ENCODE data around the gene SLC4A4. TPM values are rescaled to one million over a fixed set of nuclear protein-coding genes. Genes with fewer than 3 reads are reported as not detected.

SLC4A4 gene
- total RNA-seq, 1 donor from 2014 or later = 0.20 TPM

DNA sequence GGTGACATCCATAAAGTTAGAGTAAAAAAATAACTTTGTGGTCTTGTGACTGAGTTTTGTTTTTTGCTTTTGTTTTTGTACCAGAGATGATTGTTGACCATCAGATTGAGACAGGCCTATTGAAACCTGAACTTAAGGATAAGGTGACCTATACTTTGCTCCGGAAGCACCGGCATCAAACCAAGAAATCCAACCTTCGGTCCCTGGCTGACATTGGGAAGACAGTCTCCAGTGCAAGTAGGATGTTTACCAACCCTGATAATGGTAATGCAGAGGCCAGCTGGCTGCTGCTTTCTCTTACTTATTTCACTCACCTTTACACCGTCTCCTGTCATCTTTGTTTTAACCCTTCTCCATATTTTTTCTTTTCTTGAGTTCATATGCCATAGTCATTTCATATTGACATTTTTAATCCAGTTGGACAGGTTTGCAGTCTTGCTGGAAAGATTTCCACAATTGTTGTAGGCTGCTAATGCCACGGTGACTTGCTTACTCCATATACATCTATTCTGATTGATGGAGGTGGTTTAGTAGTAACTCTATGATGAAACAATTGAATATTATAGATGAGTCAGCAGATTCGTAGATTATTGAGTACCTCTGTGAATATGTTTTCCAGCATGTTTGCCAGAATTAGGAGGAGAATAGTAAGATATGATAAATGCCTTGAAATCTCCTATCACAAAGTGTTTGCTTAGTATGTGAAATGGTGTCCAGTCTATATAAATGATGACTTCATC, 18.3 kb downstream of the SLC4A4 start:
- no peak for DNase-seq (ENCODE audit: low read depth, low spot score)

DNA sequence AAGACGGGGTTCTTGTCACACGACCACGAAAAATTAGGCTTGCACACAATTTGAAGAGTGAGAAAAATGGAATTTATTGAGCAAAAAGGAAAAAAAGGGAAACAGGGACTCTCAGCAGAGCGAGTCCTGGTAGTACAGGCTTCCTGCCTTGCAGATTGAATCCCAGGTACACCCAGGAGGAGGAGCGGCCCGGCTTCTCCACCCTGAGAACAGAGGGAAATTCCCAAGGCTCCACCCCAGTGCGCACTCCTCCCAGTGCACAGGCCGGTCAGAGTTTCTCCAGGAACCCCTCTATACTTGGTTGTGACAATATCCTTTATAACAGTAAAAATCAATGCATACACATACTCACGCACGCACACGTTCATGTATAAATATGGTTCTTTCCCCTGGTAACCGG, 22.0 kb downstream of the SLC4A4 start:
- no peak for DNase-seq (ENCODE audit: low read depth, low spot score)

DNA sequence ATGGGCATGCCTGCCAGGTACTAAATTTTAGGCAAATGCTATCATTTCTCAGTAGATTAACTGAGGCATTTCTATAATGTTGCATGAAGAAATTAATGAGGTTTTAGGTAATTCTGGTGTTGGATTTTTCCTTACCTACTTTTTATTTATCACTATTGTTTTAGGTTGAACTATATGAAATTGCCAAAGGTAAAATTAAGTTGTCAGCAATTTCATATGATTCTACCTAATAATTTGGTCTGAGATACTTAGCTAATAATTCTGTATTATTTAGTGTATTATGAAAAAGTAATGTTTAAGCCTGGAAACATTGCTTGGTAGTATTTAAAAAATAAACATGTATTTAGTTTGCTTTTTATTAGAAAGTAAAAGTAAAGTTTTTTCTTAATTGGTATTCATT, 22.7 kb downstream of the SLC4A4 start:
- no peak for DNase-seq (ENCODE audit: low read depth, low spot score)

DNA sequence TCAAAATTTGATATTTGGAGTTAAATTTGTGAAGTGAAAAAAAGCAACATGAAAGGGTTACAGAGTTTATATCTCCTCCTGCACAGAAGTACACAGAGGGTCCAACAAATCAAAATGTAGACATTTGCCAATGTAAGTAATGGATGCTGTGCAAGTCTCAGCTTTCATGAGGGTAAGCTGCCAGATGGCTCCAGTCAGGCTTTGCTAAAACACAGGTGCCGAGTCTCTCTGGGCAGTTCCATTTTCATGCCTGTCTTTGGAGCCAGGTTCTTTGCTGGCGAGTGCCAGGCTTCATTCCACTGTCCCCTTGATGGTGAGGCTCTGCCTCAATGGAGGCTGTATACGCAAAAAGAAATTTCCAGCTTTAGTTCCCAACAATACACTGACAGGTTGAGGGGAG, 27.9 kb downstream of the SLC4A4 start:
- DNase-seq (ENCODE audit: low read depth, low spot score) = no peak

DNA sequence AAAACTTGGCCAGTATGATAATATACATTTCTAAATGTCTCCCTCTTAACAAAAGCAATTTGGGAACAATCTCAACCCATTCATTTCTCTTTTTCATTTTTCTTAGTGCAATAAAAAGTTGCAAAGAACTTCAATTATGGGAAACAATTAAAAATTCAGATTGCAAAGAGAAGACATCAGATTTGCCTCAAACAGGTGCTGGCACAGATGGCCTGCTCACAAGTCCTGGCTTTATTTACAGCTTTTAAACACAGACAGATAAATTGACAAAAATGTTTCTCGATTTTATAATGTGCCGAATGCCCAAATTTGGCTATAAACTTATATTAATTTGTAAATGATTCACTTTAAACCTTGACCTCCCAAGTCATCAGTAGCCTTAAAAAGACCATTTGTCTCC, 28.7 kb downstream of the SLC4A4 start:
- DNase-seq (ENCODE audit: low read depth, low spot score) = no peak

DNA sequence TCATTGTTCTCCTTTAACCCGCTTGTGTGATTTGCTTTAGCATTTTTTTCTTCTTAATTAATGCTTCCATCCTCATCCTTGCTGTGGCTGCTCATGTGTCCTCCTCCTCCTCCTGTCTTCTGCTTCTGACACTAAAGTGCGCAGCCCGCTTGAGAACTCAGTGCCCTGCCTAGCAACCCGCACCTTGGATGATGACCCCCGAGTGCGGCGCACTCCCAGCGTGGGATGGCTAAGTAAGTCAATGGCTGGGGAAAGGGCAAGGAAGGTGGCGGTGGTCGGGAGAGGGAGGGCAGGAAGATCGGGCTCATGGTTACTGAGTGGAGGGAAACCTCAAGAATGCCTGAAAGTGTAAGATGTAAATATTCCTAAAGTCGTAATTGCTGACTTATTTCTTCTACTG, 30.1 kb downstream of the SLC4A4 start:
- DNase-seq (ENCODE audit: low read depth, low spot score) = no peak

DNA sequence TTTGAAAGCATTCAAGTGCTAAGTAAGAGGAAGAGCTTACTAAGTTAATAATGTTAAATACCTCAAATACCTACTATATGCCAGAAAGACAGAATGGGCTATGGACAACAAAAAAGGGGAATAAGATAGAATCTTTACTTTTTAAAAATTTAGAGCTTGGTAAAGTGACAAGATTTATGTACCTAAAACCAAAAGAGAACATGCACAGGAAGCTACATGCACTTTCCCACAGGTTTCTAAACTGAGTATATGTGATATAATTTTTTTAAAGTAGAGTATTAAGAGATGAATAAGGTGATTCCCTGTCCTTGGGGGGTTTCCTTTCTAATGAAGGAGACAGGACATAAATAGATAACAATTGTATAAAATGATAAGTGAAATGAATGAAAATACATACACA, 30.7 kb downstream of the SLC4A4 start:
- DNase-seq (ENCODE audit: low read depth, low spot score) = no peak

DNA sequence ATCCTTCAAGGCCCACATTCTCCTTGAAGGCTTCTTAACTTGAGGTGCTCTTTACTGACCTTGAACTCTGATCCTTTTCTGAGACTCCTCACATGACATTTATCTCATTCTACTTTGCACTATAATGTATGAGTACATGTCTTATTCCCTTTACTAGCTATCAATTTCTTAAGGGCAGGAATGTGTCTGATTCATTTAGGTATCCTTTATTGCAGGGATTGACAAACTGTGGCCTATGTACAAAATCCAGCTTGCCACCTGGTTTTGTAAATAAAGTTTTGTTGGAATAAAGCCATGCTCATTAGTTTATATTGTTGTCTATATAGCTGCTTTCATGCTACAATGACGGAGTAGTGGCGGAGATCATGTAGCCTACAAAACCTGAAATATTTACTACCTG, 36.7 kb downstream of the SLC4A4 start:
- no peak for DNase-seq (ENCODE audit: low read depth, low spot score)

DNA sequence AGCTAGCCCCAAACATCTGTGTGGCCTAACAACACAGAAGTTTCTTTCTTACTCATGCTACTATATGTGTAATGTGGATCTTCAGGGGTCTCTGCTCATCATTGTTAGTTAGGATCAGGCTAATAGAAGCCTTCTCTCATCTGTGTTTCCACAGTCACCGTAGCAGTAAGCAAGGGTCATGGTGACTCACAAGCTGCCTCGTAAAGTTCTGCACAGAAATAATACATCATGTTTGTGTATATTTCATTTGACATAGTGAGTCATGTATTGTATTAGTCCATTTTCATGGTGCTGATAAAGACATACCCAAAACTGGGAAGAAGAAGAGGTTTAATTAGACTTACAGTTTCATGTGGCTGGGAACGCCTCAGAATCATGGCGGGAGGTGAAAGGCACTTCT, 38.7 kb downstream of the SLC4A4 start:
- no peak for DNase-seq (ENCODE audit: low read depth, low spot score)

DNA sequence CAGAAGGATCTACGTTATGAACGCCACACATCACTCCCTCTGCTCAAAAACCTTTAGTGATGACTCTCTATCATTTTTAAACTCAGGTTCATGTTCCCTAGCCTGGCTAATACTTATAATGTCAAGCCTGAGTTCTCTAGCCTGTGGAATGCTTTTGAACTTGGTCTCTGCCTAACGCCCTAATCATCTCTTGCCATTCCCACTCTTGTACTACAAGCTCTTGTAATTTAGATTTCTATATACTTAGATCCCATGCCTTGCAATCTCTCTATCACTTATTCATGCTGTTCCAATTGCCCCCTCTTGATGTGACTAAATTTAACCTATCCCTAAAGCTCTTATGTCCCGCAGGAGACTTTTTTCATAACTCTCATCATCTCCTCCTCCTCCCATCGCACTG, 40.3 kb downstream of the SLC4A4 start:
- DNase-seq (ENCODE audit: low read depth, low spot score) = no peak

DNA sequence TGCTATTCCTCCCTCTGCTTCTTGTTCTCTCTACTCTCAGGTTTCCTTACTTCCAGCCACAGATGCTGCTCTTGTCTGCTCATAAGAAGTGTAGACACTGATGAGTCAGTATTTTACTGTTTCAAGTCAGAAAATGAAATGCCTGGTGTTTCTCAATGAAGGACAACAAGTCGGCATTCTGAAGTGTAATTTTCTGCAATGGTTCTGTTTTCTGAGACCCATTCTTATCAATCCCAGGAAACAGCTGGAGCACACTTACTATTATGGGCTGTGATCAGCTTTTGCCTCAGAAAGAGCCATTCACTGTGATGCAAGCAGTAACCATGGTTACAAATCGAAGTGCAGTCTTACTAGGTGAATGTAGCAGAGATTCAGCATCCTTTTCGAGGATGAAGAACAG, 42.0 kb downstream of the SLC4A4 start:
- DNase-seq (ENCODE audit: low read depth, low spot score) = no peak

DNA sequence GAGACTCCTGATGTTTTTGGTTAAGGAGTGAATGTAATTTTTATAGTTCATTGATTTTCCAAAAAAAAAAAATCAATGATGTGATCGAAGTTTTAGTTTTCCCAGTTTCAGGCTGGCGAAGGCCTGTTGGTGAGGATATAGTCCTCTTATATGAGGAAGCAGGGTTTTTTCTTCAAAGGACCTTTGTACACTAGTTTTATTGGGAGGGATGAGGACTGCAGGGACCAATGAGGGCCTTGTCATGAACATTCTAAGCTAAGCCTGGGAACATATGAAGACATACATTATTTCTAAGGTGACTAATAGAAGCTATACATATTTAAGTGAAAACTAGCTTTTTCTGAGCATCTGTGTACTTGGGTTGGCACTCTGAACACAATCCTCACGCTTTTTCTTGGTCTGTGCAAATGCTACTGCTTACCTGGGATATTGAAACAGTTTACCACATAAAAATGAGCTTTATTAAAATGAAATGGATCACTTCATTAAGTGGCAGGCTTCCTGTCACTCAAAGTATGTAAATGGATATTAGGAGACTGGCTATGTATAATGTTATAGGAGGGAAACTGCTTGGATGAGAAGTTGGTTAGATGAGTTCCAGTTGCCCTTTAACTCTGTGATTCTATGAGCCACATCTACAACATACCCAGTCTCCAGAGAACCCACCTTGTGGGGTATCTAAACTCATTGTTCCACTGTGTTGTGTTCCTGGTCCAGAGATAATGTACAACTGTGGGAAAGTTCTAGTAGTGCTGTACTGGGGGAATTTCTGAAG, 43.5 kb downstream of the SLC4A4 start:
- no peak for DNase-seq (ENCODE audit: low read depth, low spot score)

DNA sequence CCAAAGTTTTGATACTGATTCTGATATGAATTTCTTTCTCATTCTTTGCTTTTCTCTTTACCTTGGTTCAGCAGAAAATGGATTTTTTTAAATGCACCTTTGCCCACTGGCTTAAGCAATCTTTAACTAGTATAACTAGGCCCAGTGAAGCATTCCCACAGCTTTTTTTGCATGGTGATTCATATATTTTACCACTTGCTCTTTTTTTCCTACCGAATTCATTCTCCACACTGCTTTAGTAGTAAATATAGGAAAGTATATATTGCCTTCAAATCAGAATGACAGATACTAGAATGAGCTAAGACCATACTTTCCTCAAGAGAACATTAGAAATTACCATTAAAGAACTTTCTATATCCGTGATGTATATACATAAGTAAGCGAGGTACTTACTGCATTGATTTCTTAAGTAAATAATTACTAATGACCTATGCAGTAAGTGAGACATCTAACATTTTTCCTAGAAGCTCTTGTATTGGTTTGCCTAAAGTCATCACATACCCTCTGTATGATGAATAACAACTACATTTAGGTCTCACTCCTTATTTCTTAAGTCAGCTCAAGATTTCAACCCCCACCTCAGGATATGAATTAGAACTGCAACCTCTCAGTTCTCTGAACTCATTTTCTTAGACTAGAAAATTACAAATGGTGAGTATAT, 44.2 kb downstream of the SLC4A4 start:
- no peak for DNase-seq (ENCODE audit: low read depth, low spot score)

DNA sequence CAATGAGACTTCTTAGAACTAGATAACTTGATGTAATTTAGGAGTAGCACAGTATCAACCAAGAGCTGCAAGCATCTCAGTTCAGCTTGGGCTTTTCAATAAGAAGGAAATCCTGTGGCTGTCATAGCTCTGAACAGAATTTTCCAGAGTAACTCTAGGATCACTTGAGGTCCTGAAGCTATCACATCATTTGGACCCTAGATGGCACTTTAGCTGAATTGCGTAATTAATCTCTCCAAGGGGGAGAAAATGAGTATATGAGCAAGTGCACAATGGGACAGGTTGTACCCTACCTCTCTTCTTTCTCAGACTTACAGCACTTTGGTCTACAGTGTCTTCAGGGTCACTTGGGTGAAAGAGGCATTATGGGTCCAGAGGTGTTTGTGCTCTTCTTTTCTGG, 45.2 kb downstream of the SLC4A4 start:
- no peak for DNase-seq (ENCODE audit: low read depth, low spot score)

DNA sequence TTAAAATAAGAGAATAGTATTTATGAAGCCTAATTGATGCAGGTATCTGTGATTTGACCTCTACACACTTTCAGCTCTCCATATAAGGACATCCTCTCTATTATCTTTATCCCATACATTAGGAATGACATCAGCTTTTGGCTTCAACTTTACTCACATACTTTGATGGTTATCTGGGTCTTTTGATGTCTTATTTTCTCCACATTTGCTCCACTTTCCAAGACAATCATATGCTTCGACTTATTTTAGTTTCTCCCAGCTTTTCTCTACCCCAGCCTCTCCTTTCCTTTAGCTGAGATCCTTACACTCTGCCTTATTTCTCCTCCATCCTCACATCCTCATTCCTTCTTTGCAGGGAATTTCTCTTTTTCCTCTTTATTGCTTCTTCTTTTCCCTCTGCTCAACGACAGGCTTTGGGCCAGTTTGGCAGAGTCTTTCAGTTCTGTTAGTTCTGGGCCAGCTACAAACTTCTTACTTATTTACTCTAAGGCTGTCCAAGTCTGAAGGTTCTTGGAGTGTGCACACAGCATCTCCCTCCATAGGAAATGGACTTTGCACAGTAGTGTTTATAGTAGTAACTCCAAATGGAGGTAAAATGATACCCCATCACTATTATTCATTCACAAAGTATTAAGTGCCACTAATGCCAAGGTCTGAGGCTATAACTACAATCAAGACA, 50.5 kb downstream of the SLC4A4 start:
- no peak for DNase-seq (ENCODE audit: low read depth, low spot score)

DNA sequence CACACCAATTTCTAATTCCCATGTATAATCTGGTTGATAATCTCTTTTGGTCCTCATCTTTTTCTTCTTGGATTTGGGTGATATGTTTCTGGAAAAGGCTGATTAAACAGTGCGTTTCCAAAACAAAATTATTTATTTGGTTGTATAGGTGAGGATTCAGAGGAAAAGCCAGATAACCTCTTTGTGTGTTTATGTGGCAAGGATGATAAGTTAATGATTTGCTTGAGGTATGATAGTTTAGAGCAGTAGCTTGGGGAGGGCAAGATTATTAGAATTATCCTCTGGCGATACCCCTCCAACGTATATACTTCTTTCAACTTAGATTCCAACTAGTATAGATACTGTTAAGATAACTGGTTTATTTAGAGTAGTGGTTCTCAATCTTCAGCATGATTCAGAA, 53.3 kb downstream of the SLC4A4 start:
- no peak for DNase-seq (ENCODE audit: low read depth, low spot score)

DNA sequence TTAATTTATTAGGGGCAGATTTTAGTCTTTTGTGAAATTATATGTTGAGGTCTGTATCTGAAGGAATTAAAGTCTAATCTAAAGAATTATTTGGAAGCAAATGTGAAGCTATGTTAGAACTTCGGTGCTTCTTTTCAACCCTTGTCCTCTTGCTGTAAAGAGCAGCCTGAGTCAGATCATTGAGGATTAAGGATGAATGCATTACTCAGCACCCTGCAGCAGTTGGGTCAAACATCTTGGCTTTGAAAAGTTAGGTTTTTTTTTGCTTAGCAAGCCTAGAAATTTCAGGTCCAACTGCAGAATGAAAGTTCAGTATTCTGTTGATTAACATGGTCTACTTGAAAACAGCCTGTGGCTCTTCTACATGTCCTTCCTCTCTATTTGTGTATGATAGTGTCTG, 57.6 kb downstream of the SLC4A4 start:
- DNase-seq (ENCODE audit: low read depth, low spot score) = no peak

DNA sequence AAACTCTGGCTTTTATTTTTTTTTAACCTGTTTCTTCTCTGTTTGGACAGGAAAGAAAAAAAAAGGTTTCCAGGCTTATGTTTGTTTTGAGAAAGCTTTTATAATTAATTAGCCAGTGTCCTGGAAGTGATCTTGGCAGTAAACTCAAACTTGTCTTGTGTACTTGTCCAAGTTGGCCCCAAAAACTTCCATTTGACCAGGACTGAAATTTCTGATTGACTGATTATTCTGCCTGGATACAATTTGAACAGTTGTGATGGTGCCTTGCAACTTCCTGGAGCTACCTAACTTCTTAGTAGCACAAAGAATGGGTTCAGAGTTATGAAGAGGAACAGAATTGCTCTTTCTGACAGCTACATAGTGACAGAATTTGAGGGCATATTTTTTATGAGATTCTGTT, 62.0 kb downstream of the SLC4A4 start:
- no peak for DNase-seq (ENCODE audit: low read depth, low spot score)

DNA sequence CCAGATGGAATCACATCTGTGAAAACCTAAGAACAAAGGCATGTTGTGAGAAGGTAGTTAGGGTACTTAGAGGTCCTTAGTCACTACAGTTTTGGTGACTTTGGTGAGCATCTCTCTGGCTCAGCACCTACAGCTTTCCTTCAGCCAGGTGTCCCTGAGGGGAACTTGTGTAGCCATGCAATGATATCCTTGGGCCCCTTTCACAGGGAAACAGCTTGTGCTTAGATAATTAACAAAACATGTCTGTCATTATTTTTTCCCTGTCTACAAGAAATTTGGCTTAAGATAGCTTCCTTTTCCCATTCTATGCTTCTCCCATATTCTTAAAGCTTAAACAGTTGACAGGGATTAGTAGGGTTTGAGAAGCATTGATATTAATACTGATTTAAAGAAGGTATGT, 63.8 kb downstream of the SLC4A4 start:
- DNase-seq (ENCODE audit: low read depth, low spot score) = no peak

DNA sequence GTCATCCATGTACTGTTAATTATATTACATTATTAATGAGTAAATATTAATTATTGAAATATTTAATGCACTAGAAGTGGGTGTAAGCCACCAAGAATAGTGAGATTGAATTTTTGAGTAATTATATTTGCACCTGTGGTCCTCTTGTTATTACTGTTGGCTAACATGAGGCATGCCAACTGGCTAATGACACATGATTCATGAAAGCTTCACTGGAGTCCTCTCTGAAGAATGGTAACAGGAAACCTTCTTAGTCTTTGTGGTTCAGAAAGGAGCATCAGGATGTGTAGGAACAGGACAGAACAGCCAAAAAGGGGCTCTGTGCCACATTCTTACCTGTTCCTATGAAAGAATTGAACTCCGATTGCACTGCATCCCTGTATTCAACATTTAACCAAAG, 65.2 kb downstream of the SLC4A4 start:
- no peak for DNase-seq (ENCODE audit: low read depth, low spot score)

DNA sequence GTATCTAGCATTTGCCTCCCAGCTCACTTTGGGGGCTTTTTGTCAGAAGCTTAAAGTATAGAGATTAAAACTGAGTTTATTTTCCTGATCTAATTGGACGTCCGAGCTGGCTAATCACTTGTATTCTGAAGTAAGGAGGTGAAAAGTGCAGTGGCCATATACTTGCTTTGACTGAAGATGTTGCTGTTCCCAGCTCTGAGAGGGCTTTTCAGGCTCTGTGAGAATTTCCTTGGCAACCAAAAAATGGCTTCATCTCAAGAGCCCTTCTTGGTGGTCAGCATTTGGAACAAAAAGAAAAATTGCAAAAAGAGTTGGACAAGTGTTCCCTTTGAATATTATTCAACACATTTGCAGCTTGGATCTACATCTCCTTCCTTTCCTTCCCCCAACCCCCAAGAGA, 67.0 kb downstream of the SLC4A4 start:
- no peak for DNase-seq (ENCODE audit: low read depth, low spot score)

DNA sequence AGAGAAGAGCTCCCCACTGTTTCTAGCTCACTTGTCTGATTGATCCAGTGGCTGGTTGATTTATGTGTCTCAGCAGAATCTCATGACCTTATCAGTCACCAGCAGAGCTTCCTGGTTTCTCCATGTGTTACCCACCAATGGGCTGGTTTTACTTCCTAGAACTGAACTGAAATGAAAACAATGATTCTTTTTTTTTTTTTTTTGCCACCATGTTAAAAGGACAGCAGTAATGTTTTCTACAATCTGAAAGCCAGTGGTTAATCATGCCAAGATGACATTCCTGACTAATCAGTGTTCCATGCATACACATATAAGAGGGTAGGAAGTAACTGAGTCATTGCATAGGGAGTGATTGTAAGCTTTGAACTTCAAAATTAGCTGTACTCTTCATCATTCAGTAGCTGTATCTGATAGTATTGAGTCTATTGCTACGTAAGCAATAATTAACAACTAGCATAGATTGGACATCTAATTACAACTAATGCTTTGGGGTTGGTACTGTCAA, 67.7 kb downstream of the SLC4A4 start:
- DNase-seq (ENCODE audit: low read depth, low spot score) = no peak
